ENCODE results near the gene B3GNT8. TPM values are rescaled to one million over a fixed set of nuclear protein-coding genes. Genes with fewer than 3 reads are reported as not detected.
A peak's percentile ranks its signal among the peaks of the same experiment; 100 is the strongest.

The B3GNT8 gene
- total and polyA plus RNA-seq, 2 experiments from 2014 or later, result 0.71 to 1.8 TPM

DNA sequence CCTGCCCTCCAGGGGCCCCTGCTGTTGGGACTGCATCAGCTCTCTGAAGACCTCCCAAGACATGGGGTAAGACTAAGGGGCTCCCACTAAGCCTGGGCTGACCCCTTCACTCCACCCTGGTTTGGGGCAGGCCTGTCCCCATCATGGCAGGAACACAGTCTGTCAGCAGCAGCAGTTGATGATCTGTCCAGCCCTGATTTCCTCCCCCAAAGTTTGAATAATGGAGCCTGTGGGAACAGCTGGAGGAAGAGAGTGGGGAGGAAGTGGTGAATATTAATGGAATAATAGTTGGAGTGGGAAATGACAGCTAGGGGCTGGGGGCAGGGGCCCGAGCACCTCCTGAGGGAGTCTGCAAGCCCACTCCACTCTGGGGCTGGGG lies 1.3 kb upstream of the B3GNT8 start:
- H3K4me3 ChIP-seq, result peak overlapping the region; percentile 68

More for the DNA sequence above, 1.3 kb upstream of the B3GNT8 start:
- no peaks in the 10 kb centered on the region for H3K36me3 ChIP-seq (ENCODE audit: insufficient read depth)
- H3K4me1 Mint-ChIP-seq, result peaks cover 18% of the 10 kb centered on the region
- ATAC-seq (no peak), DNase-seq (ENCODE audit: low spot score) (no peak)
- peaks cover 12% of the 10 kb centered on the region for H3K4me1 ChIP-seq (ENCODE audit: insufficient read depth)
- peak overlapping the region; percentile 16; the same call in 1 of the 2 replicates for H3K27ac Mint-ChIP-seq
- peaks cover 28% of the 10 kb centered on the region for H3K36me3 Mint-ChIP-seq (ENCODE audit: low read depth)
- H4K20me1 ChIP-seq (replicated peaks; ENCODE audit: insufficient read depth), result no peaks in the 10 kb centered on the region; the same call in 1 of the 2 replicates
- H3F3A ChIP-seq (replicated peaks; ENCODE audit: low read depth), result 0 out of 2 replicates have a peak, but pooled peaks cover 12% of the 10 kb centered on the region
- H3K79me2 ChIP-seq (replicated peaks; ENCODE audit: insufficient read depth), result no peaks in the 10 kb centered on the region
- TF ChIP-seq STAT1 (IDR thresholded peaks at IDR 0.05; ENCODE audit: unreplicated experiment) (no peak), EZH2 (IDR thresholded peaks at IDR 0.05; ENCODE audit: low read depth, unreplicated experiment) (no peak), ZNF331 (CRISPR knock-in tag; IDR thresholded peaks at IDR 0.05; ENCODE audit: low read depth) (no peak), NANOG (IDR thresholded peaks at IDR 0.05; ENCODE audit: borderline replicate concordance) (no peak), JUNB (IDR thresholded peaks at IDR 0.05; ENCODE audit: unreplicated experiment) (no peak), CREB1 (CRISPR knock-in tag; IDR thresholded peaks at IDR 0.05; ENCODE audit: low read depth) (no peak), ZNF114 (CRISPR knock-in tag; IDR thresholded peaks at IDR 0.05) (no peak), EZH2phosphoT487 (IDR thresholded peaks at IDR 0.05; ENCODE audit: unreplicated experiment) (no peak), POLR2AphosphoS5 (IDR thresholded peaks at IDR 0.05; ENCODE audit: low read depth) (no peak)
- TF ChIP-seq, protein P1, sequence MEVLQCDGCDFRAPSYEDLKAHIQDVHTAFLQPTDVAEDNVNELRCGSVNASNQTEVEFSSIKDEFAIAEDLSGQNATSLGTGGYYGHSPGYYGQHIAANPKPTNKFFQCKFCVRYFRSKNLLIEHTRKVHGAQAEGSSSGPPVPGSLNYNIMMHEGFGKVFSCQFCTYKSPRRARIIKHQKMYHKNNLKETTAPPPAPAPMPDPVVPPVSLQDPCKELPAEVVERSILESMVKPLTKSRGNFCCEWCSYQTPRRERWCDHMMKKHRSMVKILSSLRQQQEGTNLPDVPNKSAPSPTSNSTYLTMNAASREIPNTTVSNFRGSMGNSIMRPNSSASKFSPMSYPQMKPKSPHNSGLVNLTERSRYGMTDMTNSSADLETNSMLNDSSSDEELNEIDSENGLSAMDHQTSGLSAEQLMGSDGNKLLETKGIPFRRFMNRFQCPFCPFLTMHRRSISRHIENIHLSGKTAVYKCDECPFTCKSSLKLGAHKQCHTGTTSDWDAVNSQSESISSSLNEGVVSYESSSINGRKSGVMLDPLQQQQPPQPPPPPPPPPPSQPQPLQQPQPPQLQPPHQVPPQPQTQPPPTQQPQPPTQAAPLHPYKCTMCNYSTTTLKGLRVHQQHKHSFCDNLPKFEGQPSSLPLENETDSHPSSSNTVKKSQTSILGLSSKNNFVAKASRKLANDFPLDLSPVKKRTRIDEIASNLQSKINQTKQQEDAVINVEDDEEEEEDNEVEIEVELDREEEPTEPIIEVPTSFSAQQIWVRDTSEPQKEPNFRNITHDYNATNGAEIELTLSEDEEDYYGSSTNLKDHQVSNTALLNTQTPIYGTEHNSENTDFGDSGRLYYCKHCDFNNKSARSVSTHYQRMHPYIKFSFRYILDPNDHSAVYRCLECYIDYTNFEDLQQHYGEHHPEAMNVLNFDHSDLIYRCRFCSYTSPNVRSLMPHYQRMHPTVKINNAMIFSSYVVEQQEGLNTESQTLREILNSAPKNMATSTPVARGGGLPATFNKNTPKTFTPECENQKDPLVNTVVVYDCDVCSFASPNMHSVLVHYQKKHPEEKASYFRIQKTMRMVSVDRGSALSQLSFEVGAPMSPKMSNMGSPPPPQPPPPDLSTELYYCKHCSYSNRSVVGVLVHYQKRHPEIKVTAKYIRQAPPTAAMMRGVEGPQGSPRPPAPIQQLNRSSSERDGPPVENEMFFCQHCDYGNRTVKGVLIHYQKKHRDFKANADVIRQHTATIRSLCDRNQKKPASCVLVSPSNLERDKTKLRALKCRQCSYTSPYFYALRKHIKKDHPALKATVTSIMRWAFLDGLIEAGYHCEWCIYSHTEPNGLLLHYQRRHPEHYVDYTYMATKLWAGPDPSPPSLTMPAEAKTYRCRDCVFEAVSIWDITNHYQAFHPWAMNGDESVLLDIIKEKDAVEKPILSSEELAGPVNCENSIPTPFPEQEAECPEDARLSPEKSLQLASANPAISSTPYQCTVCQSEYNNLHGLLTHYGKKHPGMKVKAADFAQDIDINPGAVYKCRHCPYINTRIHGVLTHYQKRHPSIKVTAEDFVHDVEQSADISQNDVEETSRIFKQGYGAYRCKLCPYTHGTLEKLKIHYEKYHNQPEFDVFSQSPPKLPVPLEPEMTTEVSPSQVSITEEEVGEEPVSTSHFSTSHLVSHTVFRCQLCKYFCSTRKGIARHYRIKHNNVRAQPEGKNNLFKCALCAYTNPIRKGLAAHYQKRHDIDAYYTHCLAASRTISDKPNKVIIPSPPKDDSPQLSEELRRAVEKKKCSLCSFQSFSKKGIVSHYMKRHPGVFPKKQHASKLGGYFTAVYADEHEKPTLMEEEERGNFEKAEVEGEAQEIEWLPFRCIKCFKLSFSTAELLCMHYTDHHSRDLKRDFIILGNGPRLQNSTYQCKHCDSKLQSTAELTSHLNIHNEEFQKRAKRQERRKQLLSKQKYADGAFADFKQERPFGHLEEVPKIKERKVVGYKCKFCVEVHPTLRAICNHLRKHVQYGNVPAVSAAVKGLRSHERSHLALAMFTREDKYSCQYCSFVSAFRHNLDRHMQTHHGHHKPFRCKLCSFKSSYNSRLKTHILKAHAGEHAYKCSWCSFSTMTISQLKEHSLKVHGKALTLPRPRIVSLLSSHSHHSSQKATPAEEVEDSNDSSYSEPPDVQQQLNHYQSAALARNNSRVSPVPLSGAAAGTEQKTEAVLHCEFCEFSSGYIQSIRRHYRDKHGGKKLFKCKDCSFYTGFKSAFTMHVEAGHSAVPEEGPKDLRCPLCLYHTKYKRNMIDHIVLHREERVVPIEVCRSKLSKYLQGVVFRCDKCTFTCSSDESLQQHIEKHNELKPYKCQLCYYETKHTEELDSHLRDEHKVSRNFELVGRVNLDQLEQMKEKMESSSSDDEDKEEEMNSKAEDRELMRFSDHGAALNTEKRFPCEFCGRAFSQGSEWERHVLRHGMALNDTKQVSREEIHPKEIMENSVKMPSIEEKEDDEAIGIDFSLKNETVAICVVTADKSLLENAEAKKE (CRISPR knock-in tag; IDR thresholded peaks at IDR 0.05), result no peak
- TF ChIP-seq, protein P2, sequence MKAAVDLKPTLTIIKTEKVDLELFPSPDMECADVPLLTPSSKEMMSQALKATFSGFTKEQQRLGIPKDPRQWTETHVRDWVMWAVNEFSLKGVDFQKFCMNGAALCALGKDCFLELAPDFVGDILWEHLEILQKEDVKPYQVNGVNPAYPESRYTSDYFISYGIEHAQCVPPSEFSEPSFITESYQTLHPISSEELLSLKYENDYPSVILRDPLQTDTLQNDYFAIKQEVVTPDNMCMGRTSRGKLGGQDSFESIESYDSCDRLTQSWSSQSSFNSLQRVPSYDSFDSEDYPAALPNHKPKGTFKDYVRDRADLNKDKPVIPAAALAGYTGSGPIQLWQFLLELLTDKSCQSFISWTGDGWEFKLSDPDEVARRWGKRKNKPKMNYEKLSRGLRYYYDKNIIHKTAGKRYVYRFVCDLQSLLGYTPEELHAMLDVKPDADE (IDR thresholded peaks at IDR 0.05), result no peak
- TF ChIP-seq, protein P3, sequence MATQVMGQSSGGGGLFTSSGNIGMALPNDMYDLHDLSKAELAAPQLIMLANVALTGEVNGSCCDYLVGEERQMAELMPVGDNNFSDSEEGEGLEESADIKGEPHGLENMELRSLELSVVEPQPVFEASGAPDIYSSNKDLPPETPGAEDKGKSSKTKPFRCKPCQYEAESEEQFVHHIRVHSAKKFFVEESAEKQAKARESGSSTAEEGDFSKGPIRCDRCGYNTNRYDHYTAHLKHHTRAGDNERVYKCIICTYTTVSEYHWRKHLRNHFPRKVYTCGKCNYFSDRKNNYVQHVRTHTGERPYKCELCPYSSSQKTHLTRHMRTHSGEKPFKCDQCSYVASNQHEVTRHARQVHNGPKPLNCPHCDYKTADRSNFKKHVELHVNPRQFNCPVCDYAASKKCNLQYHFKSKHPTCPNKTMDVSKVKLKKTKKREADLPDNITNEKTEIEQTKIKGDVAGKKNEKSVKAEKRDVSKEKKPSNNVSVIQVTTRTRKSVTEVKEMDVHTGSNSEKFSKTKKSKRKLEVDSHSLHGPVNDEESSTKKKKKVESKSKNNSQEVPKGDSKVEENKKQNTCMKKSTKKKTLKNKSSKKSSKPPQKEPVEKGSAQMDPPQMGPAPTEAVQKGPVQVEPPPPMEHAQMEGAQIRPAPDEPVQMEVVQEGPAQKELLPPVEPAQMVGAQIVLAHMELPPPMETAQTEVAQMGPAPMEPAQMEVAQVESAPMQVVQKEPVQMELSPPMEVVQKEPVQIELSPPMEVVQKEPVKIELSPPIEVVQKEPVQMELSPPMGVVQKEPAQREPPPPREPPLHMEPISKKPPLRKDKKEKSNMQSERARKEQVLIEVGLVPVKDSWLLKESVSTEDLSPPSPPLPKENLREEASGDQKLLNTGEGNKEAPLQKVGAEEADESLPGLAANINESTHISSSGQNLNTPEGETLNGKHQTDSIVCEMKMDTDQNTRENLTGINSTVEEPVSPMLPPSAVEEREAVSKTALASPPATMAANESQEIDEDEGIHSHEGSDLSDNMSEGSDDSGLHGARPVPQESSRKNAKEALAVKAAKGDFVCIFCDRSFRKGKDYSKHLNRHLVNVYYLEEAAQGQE (IDR thresholded peaks at IDR 0.05; ENCODE audit: unreplicated experiment), result no peak
- TF ChIP-seq, protein P4, sequence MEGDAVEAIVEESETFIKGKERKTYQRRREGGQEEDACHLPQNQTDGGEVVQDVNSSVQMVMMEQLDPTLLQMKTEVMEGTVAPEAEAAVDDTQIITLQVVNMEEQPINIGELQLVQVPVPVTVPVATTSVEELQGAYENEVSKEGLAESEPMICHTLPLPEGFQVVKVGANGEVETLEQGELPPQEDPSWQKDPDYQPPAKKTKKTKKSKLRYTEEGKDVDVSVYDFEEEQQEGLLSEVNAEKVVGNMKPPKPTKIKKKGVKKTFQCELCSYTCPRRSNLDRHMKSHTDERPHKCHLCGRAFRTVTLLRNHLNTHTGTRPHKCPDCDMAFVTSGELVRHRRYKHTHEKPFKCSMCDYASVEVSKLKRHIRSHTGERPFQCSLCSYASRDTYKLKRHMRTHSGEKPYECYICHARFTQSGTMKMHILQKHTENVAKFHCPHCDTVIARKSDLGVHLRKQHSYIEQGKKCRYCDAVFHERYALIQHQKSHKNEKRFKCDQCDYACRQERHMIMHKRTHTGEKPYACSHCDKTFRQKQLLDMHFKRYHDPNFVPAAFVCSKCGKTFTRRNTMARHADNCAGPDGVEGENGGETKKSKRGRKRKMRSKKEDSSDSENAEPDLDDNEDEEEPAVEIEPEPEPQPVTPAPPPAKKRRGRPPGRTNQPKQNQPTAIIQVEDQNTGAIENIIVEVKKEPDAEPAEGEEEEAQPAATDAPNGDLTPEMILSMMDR (conservative IDR thresholded peaks at IDR 0.05; ENCODE audit: low read depth in 2 of 2), result no peak; a peak in 1 of 4 replicates
- peak overlapping the region; percentile 95 for H3K4me2 ChIP-seq
- H2AFZ ChIP-seq, result no peak overlapping the region
- H3K27ac ChIP-seq (ENCODE audit: low read depth), result no peak overlapping the region
- no peaks in the 10 kb centered on the region; the same call in 2 of the 3 replicates for H3K9me3 Mint-ChIP-seq
- peaks cover 16% of the 10 kb centered on the region for H3K27me3 Mint-ChIP-seq (ENCODE audit: insufficient read depth, low read depth, poor library complexity)
- no peaks in the 10 kb centered on the region for H3K27me3 ChIP-seq (ENCODE audit: insufficient read depth)
- H3K9me2 ChIP-seq (ENCODE audit: insufficient read depth), result no peaks in the 10 kb centered on the region
- peak overlapping the region; percentile 76 for H3K4me3 Mint-ChIP-seq

All from GM23338 (cell line).